Small intestine (tissue), 7 donors: ENCODE data around the gene EEFSEC. TPM values are rescaled to one million over a fixed set of nuclear protein-coding genes. Genes with fewer than 3 reads are reported as not detected.

ENCODE experiments used
- DNase-seq, 2 donors: peaks; one replicate each; pipeline versions ENCODE4 v3.0.0 to v3.0.0-alpha.2; 2013
- FAIRE-seq: peaks from 2 replicates; lab custom pipeline; 2012; peaks lifted over from hg19 to GRCh38; lab: Jason Lieb, UNC
- H3K27ac ChIP-seq, 3 donors: one replicate each; pipeline ENCODE4 v1.5.1; 2013; ENCODE audit warnings: low read length in 2 of 3, mild to moderate bottlenecking in 2 of 3, control low read depth in 1 of 3, inconsistent platforms in 1 of 3, low read depth in 1 of 3, moderate library complexity in 1 of 3
- H3K27me3 ChIP-seq, 3 donors: one replicate each; pipeline ENCODE4 v1.6.1; 2013; ENCODE audit warnings: low read length in 3 of 3, inconsistent platforms in 1 of 3; ENCODE audit not compliant: control insufficient read depth in 3 of 3, insufficient read depth in 3 of 3
- H3K36me3 ChIP-seq, 3 donors: one replicate each; pipeline ENCODE4 v1.6.1; 2013; ENCODE audit warnings: low read length in 3 of 3, inconsistent platforms in 1 of 3, low read depth in 1 of 3, mild to moderate bottlenecking in 1 of 3, moderate library complexity in 1 of 3; ENCODE audit not compliant: control insufficient read depth in 3 of 3, insufficient read depth in 2 of 3
- H3K4me1 ChIP-seq, 3 donors: one replicate each; pipeline ENCODE4 v1.6.1; 2013; ENCODE audit warnings: low read length in 2 of 3, inconsistent platforms in 1 of 3, low read depth in 1 of 3, mild to moderate bottlenecking in 1 of 3, moderate library complexity in 1 of 3; ENCODE audit not compliant: control insufficient read depth in 3 of 3, insufficient read depth in 2 of 3
- H3K4me3 ChIP-seq, 3 donors: one replicate each; pipeline ENCODE4 v1.5.1; 2013; ENCODE audit warnings: low read length in 3 of 3, control low read depth in 1 of 3, inconsistent platforms in 1 of 3, low read depth in 1 of 3, mild to moderate bottlenecking in 1 of 3, moderate library complexity in 1 of 3
- H3K9me3 ChIP-seq, 2 donors: one replicate each; pipeline ENCODE4 v1.6.1; 2013; ENCODE audit warnings: low read depth in 1 of 2, low read length in 1 of 2; ENCODE audit not compliant: control insufficient read depth in 2 of 2, insufficient read depth in 1 of 2
- WGBS, 3 donors: extraction: QIAGEN DNeasy Blood & Tissue Kit; methylation state at CpG; one replicate each; pipeline ENCODE4 v1.1.7; 2013; 5-methylcytosine and 5-hydroxymethylcytosine counted together
- polyA plus RNA-seq, 4 donors: library from polyadenylated mRNA; stranded (reverse) in 3 of 4; unstranded in 1 of 4; fragments of 200-250 nt in 3 of 4; fragments of 120-200 nt in 1 of 4; gene quantifications; one replicate each; pipeline versions ENCODE4 v1.2.1 to v1.2.3, GENCODE V29; 2013
- donor health status: healthy with polysubstance abuse.
- donor health status: control.
- donor health status: control.
- donor health status: Bipolar disorder and iron deficiency.
- donor health status: healthy.

EEFSEC gene
- polyA plus RNA-seq, 4 donors: 4.9 to 29.0 (median 10.2) TPM

DNA sequence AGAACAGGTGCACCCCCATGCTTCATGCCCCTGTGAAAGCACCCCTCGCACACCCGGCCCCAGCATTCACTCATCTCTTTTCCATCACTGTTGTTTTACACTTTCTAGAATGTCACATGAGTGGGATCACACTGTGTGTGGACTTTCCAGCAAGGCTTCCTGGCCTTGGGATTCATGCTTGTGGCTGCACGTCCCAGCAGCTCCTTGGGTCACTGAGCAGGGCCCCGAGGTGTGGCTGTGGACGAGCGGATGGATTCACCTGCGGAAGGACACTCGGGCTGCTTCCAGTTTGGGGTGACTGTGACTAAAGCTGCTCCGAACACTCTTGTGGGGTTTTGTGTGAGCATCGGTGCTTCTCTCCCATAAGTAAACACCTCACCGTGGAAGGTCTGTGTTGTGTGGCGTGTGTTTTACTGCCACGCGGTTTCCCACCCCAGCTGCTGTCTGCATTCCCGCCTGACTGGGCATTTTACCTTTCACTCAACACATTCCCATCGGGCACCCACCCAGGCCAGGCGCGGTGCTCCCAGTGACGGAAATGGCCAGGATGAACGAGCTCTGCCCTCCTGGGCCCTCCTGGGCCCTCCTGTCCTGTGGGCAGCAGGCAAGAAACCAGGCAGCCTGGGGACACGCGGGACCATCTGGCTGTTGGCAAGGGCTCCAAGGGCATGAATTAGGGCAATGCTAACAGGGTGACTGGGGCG, 272.0 kb downstream of the EEFSEC start:
- FAIRE-seq (no peak), DNase-seq (no peak)
- Histone ChIP-seq H3K4me3 (no peak overlapping the region), H3K27me3 (peaks cover 0 to 3% (median 0%) of the 10 kb centered on the region in 3 donors), H3K4me1 (peaks cover 0 to 10% (median 0%) of the 10 kb centered on the region in 3 donors), H3K9me3 (no peaks in the 10 kb centered on the region), H3K27ac (no peak overlapping the region), H3K36me3 (no peaks in the 10 kb centered on the region)
- WGBS, 3 donors: 83 to 90% (median 84%) methylated on average over 23 of the region's 23 CpGs

DNA sequence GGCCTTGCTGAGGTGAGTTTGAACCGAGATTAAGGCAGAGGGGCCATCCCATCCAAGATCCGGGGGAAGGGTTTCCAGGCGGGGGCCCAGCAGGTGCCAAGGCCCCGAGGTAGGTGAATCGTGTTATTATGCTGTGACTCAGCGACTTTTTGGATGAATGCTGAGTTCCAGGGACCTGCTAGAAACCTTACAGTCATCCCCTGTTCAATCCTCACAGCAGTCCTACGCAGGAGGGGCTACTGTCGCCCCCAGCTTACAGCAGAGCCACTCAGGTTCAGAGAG, 272.5 kb downstream of the EEFSEC start:
- Histone ChIP-seq H3K4me1 (peaks cover 0 to 10% (median 0%) of the 10 kb centered on the region in 3 donors), H3K4me3 (no peak overlapping the region), H3K27ac (no peak overlapping the region), H3K36me3 (no peaks in the 10 kb centered on the region), H3K27me3 (peaks cover 0 to 7% (median 3%) of the 10 kb centered on the region in 3 donors), H3K9me3 (no peaks in the 10 kb centered on the region)
- DNase-seq (no peak), FAIRE-seq (no peak)
- WGBS, 3 donors: 63 to 73% (median 64%) methylated on average over 8 of the region's 8 CpGs

DNA sequence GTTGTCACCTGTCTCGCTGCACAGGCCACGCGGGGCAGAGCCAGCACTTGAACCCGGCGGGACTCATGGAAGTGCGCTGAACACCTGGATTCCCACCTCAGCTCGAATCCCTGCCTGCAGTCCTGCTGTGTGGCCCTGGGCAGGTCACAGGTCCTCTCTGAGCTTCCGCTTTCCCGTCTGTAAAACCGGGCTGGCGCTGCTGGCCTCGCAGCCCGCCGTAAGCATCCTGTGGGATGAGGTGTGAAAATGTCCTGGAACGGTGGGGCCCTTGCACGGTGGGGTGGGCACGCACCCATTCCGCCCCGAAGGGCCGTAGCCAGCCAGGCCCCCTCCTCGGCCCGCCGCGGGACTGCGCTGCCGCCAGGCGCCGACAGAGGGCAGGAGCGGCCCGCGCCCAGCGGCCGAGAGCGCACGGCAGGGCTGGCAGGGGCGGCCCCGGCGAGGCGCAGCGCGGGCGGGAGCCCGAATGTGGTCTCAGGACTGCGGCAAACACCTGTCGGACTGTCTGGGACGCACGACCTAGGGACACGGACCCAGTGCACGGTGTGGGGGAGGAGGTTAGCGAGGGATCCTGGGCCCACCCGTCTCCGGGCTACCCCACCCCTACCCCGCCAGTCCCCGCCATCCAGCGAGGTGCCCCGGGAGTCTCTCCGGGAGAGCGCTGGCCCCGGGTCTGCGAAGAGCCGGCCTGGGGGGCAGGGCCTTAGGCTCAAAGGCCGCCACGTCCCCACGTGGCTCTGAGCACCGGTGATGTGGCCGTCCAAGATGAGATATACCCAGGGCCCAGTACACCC, 273.0 kb downstream of the EEFSEC start:
- Histone ChIP-seq H3K36me3 (no peaks in the 10 kb centered on the region), H3K4me3 (no peak overlapping the region), H3K27ac (peak overlapping the region in 1 of 3 donors; percentile 33), H3K9me3 (no peaks in the 10 kb centered on the region), H3K27me3 (peaks cover 0 to 9% (median 3%) of the 10 kb centered on the region in 3 donors), H3K4me1 (peaks cover 0 to 6% (median 0%) of the 10 kb centered on the region in 3 donors)
- no peak for FAIRE-seq
- WGBS, 3 donors: 10 to 13% (median 11%) methylated on average over 48 to 66 of the region's 66 CpGs
- peak; percentile 28 to 80 for DNase-seq

DNA sequence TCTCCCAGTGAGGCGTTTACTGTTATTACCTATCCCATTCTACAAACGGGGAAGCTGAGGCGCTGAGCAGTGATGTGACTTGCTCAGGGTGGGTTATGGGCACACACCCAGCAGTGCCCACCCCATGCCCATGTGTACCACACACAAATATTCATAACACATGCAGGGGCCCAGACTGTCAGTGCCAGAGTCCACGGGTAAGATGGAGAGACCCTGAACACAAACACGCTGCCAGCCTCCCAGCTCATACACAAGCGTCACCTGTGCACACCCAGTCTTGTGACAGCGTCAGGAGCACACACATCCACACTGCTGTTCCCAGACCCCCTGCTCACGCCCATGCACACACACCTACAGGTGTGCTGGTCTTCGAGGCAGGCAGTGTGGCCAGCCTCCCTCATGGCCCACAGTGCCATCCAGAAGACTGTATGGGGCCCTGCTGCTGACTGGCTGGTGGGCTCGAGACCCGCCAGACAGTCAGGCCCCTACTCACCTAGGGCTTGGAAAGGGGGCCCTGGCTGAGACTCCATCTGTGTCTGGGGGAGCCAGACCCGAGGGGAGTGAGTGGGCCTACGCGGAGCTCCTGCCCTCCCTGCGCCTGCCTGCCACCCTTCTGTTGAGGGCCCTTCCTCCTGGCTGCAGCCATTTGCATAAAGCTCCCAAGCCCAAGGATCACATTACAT, 274.0 kb downstream of the EEFSEC start:
- no peak for FAIRE-seq
- WGBS, 3 donors: 90 to 94% (median 90%) methylated on average over 15 of the region's 15 CpGs
- Histone ChIP-seq H3K36me3 (no peaks in the 10 kb centered on the region), H3K27me3 (peaks cover 3 to 19% (median 8%) of the 10 kb centered on the region in 3 donors), H3K27ac (no peak overlapping the region), H3K9me3 (no peaks in the 10 kb centered on the region), H3K4me3 (no peak overlapping the region), H3K4me1 (peaks cover 0 to 8% (median 0%) of the 10 kb centered on the region in 3 donors)
- no peak for DNase-seq

DNA sequence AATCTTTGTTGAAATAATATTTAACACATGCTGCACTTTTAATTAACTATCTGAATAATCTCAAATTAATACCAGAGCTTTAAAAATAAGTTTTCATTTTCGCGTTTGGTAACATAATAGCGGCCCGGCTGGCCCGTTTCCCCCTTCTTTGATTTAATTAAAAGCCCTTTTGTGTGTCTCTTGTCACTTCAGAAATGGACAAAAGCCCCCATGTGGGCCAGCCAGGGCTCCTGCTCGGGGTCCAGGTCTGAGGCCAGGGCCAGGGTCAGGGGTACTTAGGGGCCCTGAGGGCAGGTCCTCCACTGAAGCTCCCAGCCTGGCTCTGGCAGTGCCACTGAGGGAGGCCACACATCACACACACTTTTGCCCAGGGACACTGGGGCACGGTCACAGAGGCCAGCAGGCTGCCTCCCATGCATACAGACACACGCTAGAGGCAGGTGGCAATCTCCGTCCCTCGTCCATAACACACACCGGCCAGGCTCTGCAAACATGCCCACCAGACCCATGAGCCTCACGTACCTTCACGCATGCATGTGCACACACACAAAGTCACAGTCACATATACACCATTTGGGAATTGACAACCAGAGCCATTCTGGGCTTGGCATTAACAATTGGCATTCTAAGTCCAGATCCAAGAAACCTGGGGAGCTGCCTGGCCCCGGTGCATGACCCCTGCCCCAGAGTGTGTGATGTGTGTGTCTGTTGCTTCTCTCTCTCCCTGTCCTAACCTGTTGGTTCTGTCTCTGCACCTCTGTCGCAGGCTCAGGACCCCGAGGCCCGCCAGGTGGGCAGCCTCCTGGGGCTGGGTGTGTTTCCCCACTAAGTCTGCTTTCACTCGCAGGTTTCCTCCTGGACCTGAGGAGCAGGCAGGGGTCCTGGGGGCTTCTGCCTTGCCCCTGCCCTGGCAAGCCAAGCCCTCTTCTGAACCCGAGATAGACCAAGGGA, 274.9 kb downstream of the EEFSEC start:
- H3K4me3 ChIP-seq: no peak overlapping the region
- DNase-seq: no peak
- H3K27ac ChIP-seq: no peak overlapping the region
- FAIRE-seq: no peak
- H3K36me3 ChIP-seq: no peaks in the 10 kb centered on the region
- H3K27me3 ChIP-seq: peaks cover 3 to 25% (median 10%) of the 10 kb centered on the region in 3 donors
- peaks cover 0 to 14% (median 0%) of the 10 kb centered on the region in 3 donors for H3K4me1 ChIP-seq
- H3K9me3 ChIP-seq: no peaks in the 10 kb centered on the region
- 89 to 91% (median 89%) methylated on average over 19 of the region's 19 CpGs for WGBS, 3 donors

DNA sequence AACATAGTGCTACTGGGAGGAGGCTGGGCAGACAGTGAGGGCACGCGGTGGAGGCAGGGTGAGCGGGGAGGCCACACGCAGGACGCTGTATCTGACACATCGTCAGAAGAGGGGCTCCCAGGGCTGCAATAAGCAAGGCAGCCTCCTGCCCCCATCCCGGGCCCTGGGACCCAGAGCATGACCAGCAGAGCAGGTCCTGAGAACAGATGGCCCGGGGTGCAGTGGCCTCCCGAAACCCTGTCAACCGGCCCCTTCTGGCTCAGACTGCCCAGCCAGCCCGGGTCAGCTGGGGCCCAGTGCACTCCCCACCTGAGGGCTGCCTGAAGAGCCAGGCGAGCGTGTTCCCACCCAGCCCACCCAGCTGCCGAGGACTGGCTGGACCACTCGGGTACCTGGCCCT, 276.0 kb downstream of the EEFSEC start:
- H3K27ac ChIP-seq: no peak overlapping the region
- no peaks in the 10 kb centered on the region for H3K36me3 ChIP-seq
- DNase-seq (no peak), FAIRE-seq (no peak)
- no peak overlapping the region for H3K4me3 ChIP-seq
- peaks cover 0 to 15% (median 0%) of the 10 kb centered on the region in 3 donors for H3K4me1 ChIP-seq
- H3K27me3 ChIP-seq: peaks cover 3 to 36% (median 18%) of the 10 kb centered on the region in 3 donors
- 88 to 90% (median 89%) methylated on average over 15 of the region's 15 CpGs for WGBS, 3 donors
- no peaks in the 10 kb centered on the region for H3K9me3 ChIP-seq

DNA sequence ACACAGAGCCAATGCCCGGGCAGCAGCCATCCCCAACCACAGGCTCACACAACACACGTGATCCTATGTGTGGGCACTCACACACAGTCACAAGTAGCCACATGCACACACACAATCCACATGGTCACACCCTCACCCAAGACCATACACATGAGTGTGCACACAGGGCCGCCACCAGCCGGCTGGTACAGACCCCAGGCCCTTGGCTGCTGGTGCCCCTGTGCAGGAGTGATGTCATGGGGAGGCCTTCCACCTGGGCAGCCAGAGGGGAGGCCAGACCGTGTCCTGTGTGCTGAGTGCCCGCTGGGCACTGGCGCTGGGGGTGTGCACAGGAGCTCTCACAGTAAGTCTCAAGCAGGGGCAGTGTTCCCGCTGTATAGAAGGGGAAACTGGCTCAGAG, 276.5 kb downstream of the EEFSEC start:
- FAIRE-seq (no peak), DNase-seq (no peak)
- 79 to 90% (median 87%) methylated on average over 8 of the region's 8 CpGs for WGBS, 3 donors
- peaks cover 3 to 40% (median 18%) of the 10 kb centered on the region in 3 donors for H3K27me3 ChIP-seq
- no peak overlapping the region for H3K4me3 ChIP-seq
- H3K36me3 ChIP-seq: no peaks in the 10 kb centered on the region
- no peaks in the 10 kb centered on the region for H3K9me3 ChIP-seq
- no peak overlapping the region for H3K27ac ChIP-seq
- H3K4me1 ChIP-seq: peaks cover 0 to 15% (median 0%) of the 10 kb centered on the region in 3 donors
